HG03139 (cell line): ENCODE measurements around the gene MAGI2.

ENCODE experiments used
- ATAC-seq: cut with Tn5 transposase; IDR thresholded peaks from one replicate; pipeline ENCODE4 v1.9.1; 2021; ENCODE audit not compliant: unreplicated experiment

The MAGI2 gene

GRCh38 chr7:78386520-78386919 is 1066.9 kb downstream of the MAGI2 start:
- no peak for ATAC-seq

- no peak for ATAC-seq
Measured at GRCh38 chr7:78383096-78383880, 1070.2 kb downstream of the MAGI2 start.

- ATAC-seq: no peak
Measured at GRCh38 chr7:78379148-78379547, 1074.3 kb downstream of the MAGI2 start.

GRCh38 chr7:78377532-78377931 is 1075.9 kb downstream of the MAGI2 start:
- ATAC-seq: no peak

GRCh38 chr7:78370936-78371335 is 1082.5 kb downstream of the MAGI2 start:
- ATAC-seq: no peak

- no peak for ATAC-seq
Measured at GRCh38 chr7:78368771-78369170, 1084.7 kb downstream of the MAGI2 start.

GRCh38 chr7:78367280-78367773 is 1086.1 kb downstream of the MAGI2 start:
- no peak for ATAC-seq

GRCh38 chr7:78363866-78364265 is 1089.6 kb downstream of the MAGI2 start:
- ATAC-seq: no peak

- no peak for ATAC-seq
Measured at GRCh38 chr7:78359836-78360235, 1093.6 kb downstream of the MAGI2 start.

- no peak for ATAC-seq
Measured at GRCh38 chr7:78357709-78358108, 1095.8 kb downstream of the MAGI2 start.

- no peak for ATAC-seq
Measured at GRCh38 chr7:78355834-78356233, 1097.6 kb downstream of the MAGI2 start.

GRCh38 chr7:78350926-78351325 is 1102.5 kb downstream of the MAGI2 start:
- ATAC-seq: no peak

GRCh38 chr7:78350391-78350790 is 1103.1 kb downstream of the MAGI2 start:
- no peak for ATAC-seq

GRCh38 chr7:78346827-78347226 is 1106.6 kb downstream of the MAGI2 start:
- ATAC-seq: no peak

GRCh38 chr7:78345979-78346378 is 1107.5 kb downstream of the MAGI2 start:
- ATAC-seq: no peak

GRCh38 chr7:78345293-78345911 is 1108.1 kb downstream of the MAGI2 start:
- no peak for ATAC-seq

GRCh38 chr7:78334426-78334825 is 1119.0 kb downstream of the MAGI2 start:
- ATAC-seq: no peak

- ATAC-seq: no peak
Measured at GRCh38 chr7:78333530-78334425, 1119.7 kb downstream of the MAGI2 start.

GRCh38 chr7:78329001-78329655 is 1124.3 kb downstream of the MAGI2 start:
- ATAC-seq: no peak

GRCh38 chr7:78327718-78328117 is 1125.7 kb downstream of the MAGI2 start:
- ATAC-seq: no peak

GRCh38 chr7:78326876-78327275 is 1126.6 kb downstream of the MAGI2 start:
- no peak for ATAC-seq
